ENCODE results near the gene GNG13. TPM values are rescaled to one million over a fixed set of nuclear protein-coding genes. Genes with fewer than 3 reads are reported as not detected.

GNG13 gene
- total and polyA plus RNA-seq, 2 experiments from 2014 or later = 0.29 TPM; not detected in 1

GRCh38 chr16:756428-756827 is 44.1 kb downstream of the GNG13 start:
- no peaks in the 10 kb centered on the region; the same call in 1 of the 3 replicates for H3K9me3 Mint-ChIP-seq
- H3K4me3 ChIP-seq = no peak overlapping the region

More at GRCh38 chr16:756428-756827, 44.1 kb downstream of the GNG13 start:
- Histone ChIP-seq H3K4me1 (ENCODE audit: insufficient read depth) (peaks cover 5% of the 10 kb centered on the region), H3F3A (replicated peaks; ENCODE audit: low read depth) (no peaks in the 10 kb centered on the region), H3K27me3 (ENCODE audit: insufficient read depth) (no peaks in the 10 kb centered on the region), H3K9me2 (ENCODE audit: insufficient read depth) (no peaks in the 10 kb centered on the region), H2AFZ (no peak overlapping the region), H4K20me1 (replicated peaks; ENCODE audit: insufficient read depth) (no peaks in the 10 kb centered on the region), H3K4me2 (no peak overlapping the region), H3K27ac (ENCODE audit: low read depth) (no peak overlapping the region), H3K36me3 (ENCODE audit: insufficient read depth) (no peaks in the 10 kb centered on the region), H3K79me2 (replicated peaks; ENCODE audit: insufficient read depth) (no peaks in the 10 kb centered on the region)
- H3K4me1 Mint-ChIP-seq = peaks cover 14% of the 10 kb centered on the region
- DNase-seq (ENCODE audit: low spot score) (no peak), ATAC-seq (no peak)
- H3K27ac Mint-ChIP-seq = no peak overlapping the region
- TF ChIP-seq EZH2phosphoT487 (IDR thresholded peaks at IDR 0.05; ENCODE audit: unreplicated experiment) (no peak), CTCF (conservative IDR thresholded peaks at IDR 0.05; ENCODE audit: low read depth in 2 of 2) (no peak), POLR2AphosphoS5 (IDR thresholded peaks at IDR 0.05; ENCODE audit: low read depth) (no peak), ZNF331 (CRISPR knock-in tag; IDR thresholded peaks at IDR 0.05; ENCODE audit: low read depth) (no peak), STAT1 (IDR thresholded peaks at IDR 0.05; ENCODE audit: unreplicated experiment) (no peak), EZH2 (IDR thresholded peaks at IDR 0.05; ENCODE audit: low read depth, unreplicated experiment) (no peak), JUNB (IDR thresholded peaks at IDR 0.05; ENCODE audit: unreplicated experiment) (no peak), ETS1 (IDR thresholded peaks at IDR 0.05) (no peak), NANOG (IDR thresholded peaks at IDR 0.05; ENCODE audit: borderline replicate concordance) (no peak), ZNF114 (CRISPR knock-in tag; IDR thresholded peaks at IDR 0.05) (no peak), CREB1 (CRISPR knock-in tag; IDR thresholded peaks at IDR 0.05; ENCODE audit: low read depth) (no peak), ZNF462 (CRISPR knock-in tag; IDR thresholded peaks at IDR 0.05) (no peak), REST (IDR thresholded peaks at IDR 0.05; ENCODE audit: unreplicated experiment) (no peak)
- peaks cover 15% of the 10 kb centered on the region for H3K27me3 Mint-ChIP-seq (ENCODE audit: insufficient read depth, low read depth, poor library complexity)
- H3K4me3 Mint-ChIP-seq = no peak overlapping the region
- H3K36me3 Mint-ChIP-seq (ENCODE audit: low read depth) = no peaks in the 10 kb centered on the region
